Brain microvascular endothelial cell (primary cell): ENCODE results near the gene GLG1.
A peak's percentile ranks its signal among the peaks of the same experiment; 100 is the strongest.

ENCODE experiments used
- DNase-seq: peaks from one replicate; pipeline ENCODE4 v3.0.0-alpha.2; 2020
- H3K27ac ChIP-seq: fragments of 250-450 bp; sonication (Bioruptor Pico); 2 replicates; pipeline ENCODE4 v1.5.1; 2020; ENCODE audit warnings: mild to moderate bottlenecking, moderate library complexity
- H3K27me3 ChIP-seq: fragments of 250-450 bp; sonication (Bioruptor Pico); replicated peaks from 2 replicates; pipeline ENCODE4 v1.5.1; 2020; ENCODE audit warnings: mild to moderate bottlenecking
- H3K36me3 ChIP-seq: fragments of 250-450 bp; sonication (Bioruptor Pico); replicated peaks from 2 replicates; pipeline ENCODE4 v1.5.1; 2020; ENCODE audit warnings: mild to moderate bottlenecking
- H3K4me3 ChIP-seq: 2 replicates; pipeline ENCODE4 v1.5.1; 2011; ENCODE audit warnings: low read depth, mild to moderate bottlenecking, control low read depth, low read length, moderate library complexity
- in situ Hi-C: cut with HindIII; loops from 2 replicates; pipeline ENCODE4 v1.10.0; 2017; ENCODE audit warnings: low sequenced_read_pairs, low pct_ligation_motif_present
- TF ChIP-seq, protein P1 (sequence below): IDR thresholded peaks from 2 replicates; pipeline ENCODE4 v1.5.1; 2011; ENCODE audit warnings: low read depth, mild to moderate bottlenecking, moderate library complexity, low read length, control low read depth, inconsistent platforms; ENCODE audit errors: missing control alignments

The GLG1 gene

DNA sequence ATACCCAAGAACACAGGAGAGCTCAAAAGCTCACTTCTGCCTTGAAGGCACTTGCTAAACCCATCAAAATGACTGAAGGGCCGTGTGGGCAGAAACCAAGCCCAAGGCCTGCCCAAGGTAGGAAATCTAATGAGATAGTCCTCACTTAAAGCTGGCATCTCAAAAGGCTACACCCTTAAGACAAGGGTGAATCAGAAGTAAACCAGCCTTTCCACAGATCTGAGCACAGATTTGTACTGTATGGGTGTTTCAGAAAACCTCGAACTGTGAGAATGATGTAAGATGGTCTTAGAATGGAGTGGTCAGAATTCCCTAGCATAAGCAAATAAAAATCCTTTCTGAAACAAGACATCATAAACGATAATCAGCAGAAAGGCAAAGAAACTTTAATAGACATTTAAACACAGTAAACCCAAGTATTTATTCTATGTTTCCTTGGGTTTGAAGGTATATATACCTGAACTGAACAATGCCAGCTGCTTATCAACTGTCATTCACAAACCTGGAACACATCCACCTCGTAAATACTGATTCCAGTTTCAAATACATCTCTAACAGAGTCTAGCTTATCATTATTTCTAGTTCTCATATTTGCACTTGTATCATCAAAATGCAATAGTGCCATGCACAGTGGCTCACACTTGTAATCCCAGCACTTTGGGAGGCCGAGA, 37.8 kb downstream of the GLG1 start:
- TF ChIP-seq, protein P1, sequence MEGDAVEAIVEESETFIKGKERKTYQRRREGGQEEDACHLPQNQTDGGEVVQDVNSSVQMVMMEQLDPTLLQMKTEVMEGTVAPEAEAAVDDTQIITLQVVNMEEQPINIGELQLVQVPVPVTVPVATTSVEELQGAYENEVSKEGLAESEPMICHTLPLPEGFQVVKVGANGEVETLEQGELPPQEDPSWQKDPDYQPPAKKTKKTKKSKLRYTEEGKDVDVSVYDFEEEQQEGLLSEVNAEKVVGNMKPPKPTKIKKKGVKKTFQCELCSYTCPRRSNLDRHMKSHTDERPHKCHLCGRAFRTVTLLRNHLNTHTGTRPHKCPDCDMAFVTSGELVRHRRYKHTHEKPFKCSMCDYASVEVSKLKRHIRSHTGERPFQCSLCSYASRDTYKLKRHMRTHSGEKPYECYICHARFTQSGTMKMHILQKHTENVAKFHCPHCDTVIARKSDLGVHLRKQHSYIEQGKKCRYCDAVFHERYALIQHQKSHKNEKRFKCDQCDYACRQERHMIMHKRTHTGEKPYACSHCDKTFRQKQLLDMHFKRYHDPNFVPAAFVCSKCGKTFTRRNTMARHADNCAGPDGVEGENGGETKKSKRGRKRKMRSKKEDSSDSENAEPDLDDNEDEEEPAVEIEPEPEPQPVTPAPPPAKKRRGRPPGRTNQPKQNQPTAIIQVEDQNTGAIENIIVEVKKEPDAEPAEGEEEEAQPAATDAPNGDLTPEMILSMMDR, result no peak
- in situ Hi-C loops, result no loop called here
- DNase-seq, result no peak
- H3K36me3 ChIP-seq, result no peaks in the 10 kb centered on the region
- no peak overlapping the region for H3K4me3 ChIP-seq
- no peak overlapping the region for H3K27ac ChIP-seq
- no peaks in the 10 kb centered on the region for H3K27me3 ChIP-seq

DNA sequence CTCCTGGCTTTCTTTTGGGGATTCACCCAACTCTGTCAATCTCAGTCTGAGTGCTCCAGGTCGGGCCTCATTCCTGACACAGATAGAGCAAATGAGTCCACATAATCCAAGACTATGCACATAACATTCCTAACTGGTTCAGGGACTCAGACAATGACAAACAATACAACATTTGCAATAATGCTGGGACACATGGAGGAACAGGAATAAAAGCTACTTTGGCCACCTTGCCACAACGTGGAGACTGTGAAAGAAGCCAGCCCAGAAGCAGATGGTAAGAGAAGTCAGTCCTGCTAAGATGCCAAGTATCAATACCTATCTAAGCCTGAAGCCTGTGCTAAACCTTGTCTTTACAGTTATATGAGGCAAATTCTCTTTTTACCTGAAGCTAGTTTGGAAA, 39.0 kb downstream of the GLG1 start:
- Histone ChIP-seq H3K36me3 (no peaks in the 10 kb centered on the region), H3K4me3 (no peak overlapping the region), H3K27me3 (no peaks in the 10 kb centered on the region), H3K27ac (no peak overlapping the region)
- in situ Hi-C loops, result no loop called here
- TF ChIP-seq, protein P1, result no peak
- no peak for DNase-seq

DNA sequence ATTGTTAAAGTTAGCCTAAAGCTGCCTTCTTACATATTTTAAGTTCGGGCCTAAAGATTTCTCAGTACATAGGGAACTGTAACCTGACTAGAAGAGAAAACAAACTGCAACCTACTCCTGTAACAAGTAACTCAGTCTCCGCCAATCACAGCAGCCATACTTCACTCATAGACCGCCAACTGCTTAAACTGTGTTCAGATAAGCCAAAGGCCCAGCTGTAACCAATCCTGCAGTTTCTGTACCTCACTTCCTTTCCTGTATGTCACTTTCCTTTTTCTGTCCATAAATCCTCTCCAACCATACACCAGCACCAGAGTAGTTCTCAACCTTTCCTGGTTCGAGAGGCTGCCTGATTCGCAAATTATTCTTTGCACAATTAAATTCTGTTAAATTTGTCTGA, 41.5 kb downstream of the GLG1 start:
- no peak overlapping the region for H3K27ac ChIP-seq
- no peak overlapping the region for H3K4me3 ChIP-seq
- H3K36me3 ChIP-seq, result no peaks in the 10 kb centered on the region
- TF ChIP-seq, protein P1, result no peak
- no peaks in the 10 kb centered on the region for H3K27me3 ChIP-seq
- no peak for DNase-seq
- in situ Hi-C loops, result no loop called here

DNA sequence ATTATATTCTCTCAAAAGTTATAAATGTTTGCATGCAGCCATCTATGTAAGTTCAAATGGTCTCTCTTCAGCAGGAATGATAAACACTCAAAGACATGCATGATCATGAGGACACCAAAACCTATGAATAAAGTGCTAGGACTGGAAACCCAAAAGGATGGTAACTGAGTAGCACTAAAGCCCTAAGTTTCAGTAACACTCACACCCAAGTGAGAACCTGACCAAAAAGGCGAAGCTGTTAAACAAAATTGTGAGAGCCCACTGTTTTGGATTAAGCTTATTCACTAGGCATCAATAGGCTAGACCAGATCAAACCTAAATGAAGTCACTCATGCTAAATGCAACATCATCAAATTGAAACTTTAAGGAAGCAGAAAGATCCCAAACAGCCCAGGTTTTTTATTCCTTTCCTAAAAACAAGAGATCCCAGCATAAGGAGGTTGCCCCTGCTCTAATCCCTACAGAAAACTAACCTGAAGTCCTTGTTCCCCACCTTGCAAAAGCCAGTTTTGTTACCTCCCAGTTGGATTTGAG, 42.4 kb downstream of the GLG1 start:
- Histone ChIP-seq H3K4me3 (no peak overlapping the region), H3K27ac (no peak overlapping the region), H3K27me3 (no peaks in the 10 kb centered on the region), H3K36me3 (no peaks in the 10 kb centered on the region)
- TF ChIP-seq, protein P1, result no peak
- in situ Hi-C loops, result no loop called here
- DNase-seq, result no peak

DNA sequence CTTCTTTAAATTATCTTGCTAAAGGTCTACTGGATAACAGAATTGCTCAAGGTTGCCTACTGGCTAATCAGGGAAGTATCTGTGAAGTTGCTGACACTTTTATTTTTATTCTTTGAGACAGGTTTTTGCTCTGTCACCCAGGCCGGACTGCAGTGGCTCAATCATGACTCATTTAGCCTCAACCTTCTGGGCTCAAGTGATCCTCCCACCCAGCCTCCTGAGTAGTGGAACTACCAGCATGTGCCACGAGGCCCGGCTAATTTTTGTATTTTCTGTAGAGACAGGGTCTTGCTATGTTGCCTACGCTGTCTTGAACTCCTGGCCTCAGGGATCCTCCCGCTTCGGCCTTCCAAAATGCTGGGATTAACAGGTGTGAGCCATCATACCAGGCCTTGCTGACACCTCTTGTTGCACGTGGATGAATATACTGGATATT, 43.1 kb downstream of the GLG1 start:
- no peaks in the 10 kb centered on the region for H3K36me3 ChIP-seq
- peak; percentile 57 for DNase-seq
- no peak overlapping the region for H3K4me3 ChIP-seq
- H3K27me3 ChIP-seq, result no peaks in the 10 kb centered on the region
- TF ChIP-seq, protein P1, result no peak
- in situ Hi-C loops, result no loop called here
- H3K27ac ChIP-seq, result no peak overlapping the region

DNA sequence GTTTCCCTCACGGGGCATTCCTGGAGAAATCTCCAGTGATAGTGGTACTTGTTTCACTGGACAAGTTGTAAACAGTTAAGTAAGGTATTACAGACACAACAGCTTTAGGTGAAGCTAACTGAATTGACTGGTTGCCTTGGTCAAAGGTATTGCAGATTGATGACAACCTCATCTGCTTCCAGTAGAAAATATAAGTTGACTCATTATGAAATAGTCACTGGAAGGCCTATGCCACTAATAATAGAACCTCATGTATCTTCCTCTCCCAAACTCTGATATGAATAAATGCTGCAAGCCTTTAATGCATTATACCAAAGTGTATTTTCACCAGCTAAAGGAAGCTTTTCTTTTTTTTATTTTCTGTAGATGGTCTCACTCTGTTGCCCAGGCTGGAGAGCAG, 44.8 kb downstream of the GLG1 start:
- Histone ChIP-seq H3K4me3 (no peak overlapping the region), H3K27ac (no peak overlapping the region), H3K27me3 (no peaks in the 10 kb centered on the region), H3K36me3 (no peaks in the 10 kb centered on the region)
- TF ChIP-seq, protein P1, result no peak
- in situ Hi-C loops, result no loop called here
- no peak for DNase-seq
